Measurements from ENCODE around the gene CDC14A.

- TF ChIP-seq CTCF (IDR thresholded peaks at IDR 0.05; ENCODE audit: insufficient read depth, low read depth, low read length): no peak
- no peak for TF ChIP-seq EZH2 (IDR thresholded peaks at IDR 0.05; ENCODE audit: insufficient read depth, low read length)
These were observed 176.6 kb downstream of the CDC14A start for GRCh38 chr1:100528871-100529270.

Data from astrocyte (in vitro differentiated cells and primary cell).